COLO668 (cell line): ENCODE results near the gene FBXO38.

Experiments
- DNase-seq: peaks from one replicate; lab custom pipeline; 2025; ENCODE audit not compliant: unreplicated experiment; lab: John Stamatoyannopoulos, UW

Gene FBXO38, protein sequence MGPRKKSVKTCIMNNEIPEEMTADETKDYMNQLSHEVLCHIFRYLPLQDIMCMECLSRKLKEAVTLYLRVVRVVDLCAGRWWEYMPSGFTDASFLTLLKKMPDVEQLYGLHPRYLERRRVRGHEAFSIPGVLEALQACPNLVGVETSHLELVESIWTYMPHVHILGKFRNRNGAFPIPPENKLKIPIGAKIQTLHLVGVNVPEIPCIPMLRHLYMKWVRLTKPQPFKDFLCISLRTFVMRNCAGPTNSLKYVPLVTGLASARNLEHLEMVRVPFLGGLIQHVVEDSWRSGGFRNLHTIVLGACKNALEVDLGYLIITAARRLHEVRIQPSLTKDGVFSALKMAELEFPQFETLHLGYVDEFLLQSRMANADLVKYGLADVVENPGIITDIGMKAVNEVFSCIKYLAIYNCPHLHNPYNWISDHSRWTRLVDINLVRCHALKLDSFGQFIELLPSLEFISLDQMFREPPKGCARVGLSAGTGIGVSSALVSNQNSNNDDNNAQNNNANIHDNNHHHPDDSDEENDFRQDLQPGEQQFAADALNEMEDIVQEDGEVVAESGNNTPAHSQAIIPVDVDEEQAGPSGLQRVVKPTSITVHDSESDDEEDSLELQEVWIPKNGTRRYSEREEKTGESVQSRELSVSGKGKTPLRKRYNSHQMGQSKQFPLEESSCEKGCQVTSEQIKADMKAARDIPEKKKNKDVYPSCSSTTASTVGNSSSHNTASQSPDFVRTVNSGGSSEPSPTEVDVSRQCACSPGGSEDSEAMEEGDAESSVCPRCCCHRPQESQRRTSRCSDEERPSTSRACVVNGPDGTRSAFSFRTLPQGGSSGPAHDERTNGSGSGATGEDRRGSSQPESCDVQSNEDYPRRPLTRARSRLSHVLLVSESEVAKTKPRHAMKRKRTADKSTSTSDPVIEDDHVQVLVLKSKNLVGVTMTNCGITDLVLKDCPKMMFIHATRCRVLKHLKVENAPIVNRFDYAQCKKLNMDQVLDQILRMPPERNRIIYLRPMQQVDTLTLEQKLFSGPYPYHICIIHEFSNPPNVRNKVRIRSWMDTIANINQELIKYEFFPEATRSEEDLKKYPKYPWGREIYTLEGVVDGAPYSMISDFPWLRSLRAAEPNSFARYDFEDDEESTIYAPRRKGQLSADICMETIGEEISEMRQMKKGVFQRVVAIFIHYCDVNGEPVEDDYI

DNA sequence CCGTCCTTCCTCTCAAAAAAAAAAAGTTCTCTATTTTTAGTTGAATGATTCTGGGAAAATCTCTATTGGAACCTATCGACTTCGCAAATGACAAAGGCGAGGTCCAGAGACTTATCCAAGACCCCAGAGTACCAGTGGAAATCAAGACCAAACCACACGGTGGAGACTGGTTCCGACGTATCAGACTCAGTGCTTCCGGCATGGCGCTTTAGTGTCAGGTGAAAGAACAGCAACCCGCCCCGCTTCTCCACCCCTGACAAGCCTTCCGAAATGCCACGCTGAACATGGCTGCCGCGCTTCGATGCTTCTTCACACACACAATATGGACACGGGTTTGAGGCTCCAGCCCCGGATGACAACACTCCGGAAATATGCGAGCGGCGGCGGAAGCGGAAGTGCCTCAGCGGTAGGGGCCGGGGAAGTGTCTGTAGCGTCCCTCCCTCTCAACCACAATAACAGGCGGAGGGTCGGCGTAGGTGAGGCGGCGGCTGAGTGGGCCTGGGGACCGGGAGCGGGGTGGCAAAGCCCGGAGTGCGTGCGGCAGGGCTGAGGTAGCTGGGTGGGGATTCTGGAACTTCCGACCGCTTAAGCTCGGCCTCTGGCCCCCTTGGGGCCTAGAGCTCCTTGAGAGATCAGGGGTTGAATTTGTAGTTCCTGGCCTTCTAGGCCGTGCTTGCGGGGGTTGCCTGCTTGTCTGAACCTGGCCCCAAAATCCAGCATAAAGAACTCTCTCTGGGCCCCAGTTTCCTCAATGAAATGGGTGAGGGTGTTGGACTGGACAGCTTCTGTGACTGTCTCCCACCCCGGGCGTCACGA lies at the start of gene FBXO38:
FBXO38 (plus strand) TSS at position 395 of the 816 bp plus-strand sequence. CDS start 10,819 bp downstream, outside the sequence.
- DNase-seq: peak; percentile 92

DNA sequence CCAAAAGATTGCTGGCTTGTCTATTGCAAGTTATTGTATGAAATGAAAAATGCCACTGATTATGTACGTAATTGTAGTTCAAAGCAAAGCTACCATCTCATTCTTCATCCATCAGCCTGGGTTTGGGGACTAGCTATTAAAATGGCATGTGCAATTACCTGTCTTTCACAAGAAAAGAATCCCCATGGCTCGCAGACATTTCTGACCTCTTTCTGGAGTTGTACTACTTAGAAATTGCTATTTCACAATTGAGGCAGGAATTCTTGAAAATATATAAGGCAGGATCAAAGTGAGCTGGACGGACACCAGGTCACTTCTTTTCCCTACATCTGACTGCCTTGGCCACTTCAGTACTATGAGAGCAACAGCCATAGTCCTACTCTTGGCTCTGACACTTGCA lies 48.5 kb upstream of the FBXO38 start, which contains the start of gene SPINK9:
SPINK9 (plus strand) TSS at position 301 of the 400 bp plus-strand sequence; CDS start at position 356, 55 bp downstream.
- no peak for DNase-seq

DNA sequence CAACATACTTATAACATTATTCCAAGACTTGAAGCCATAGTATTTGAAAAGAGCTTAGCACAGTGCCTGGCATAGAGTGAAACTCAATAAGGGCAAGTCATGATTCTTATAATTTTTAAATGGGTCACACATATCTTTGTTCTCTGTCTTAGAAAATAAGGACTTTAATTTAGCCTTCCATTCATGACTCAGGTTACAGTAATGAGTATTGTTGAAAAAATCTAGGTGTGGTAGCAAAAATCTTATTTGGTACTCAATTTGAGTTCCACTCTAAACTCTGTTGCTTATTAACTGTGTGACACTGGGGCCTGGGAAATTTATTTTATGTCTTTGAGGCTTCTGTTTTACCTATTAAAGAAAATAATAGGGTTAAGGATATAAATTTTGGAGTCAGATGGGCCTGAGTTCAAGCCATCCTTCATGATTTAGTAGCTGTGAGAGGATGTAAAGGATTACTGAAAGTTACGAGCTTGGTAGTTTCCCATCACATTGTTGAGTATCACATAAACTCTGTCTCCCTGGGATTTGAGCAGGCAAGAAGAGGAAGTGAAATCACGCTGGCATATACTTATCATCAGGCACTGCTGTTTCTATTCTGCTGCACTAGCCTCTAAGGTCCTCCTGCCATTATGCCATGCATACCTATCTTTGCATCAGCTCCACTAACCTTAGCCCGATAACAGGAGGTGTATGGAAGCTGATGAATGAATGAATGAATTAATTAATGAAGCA lies 46.9 kb upstream of the FBXO38 start:
- DNase-seq: no peak

DNA sequence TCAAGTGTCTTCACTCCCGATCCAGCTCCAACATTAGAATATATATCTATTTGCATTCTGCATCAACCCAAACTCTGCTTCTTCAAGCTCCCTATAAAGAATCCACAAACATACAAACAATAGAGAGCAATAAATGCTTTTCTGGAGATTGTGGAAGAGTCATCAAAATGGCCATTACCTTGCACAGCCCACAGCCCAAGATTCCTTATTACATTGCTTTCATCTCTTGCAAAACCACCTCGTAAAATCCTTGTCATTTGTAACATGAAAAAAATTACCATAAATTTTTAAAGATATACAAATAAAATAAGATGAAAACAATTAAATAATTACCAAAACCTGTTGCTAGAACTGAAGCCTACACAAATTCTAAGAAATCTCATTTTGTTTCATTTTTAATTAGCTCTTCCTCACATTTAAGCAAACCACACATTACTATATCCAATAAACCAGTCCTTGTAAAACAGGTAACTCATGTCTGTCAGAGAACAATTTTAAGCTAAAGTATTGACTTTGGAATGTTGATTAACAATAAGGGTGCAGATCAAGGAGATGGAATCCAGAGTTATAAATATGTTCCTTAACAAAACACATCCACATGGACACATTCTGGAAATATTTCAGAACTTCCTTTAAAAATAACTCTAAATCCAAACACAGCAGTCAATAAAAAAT lies 41.2 kb upstream of the FBXO38 start:
- no peak for DNase-seq

DNA sequence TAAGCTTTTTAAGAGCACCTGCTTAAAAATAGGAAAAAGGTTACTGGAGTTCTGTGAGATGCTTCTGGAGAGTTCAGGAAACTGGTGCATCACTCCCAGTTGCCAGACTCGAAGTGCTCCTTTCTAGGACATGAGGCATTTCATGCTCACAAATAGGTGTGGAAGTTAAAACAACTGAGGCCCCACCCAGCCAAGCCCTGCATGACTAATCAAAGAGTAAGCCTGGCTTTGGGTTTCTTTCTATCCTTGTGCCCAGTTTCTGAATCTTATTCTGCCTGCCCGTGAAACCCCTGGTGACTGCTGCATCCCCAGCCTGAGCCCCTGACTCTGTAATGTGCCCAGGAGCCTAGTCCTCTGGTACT lies 40.7 kb upstream of the FBXO38 start:
- no peak for DNase-seq

DNA sequence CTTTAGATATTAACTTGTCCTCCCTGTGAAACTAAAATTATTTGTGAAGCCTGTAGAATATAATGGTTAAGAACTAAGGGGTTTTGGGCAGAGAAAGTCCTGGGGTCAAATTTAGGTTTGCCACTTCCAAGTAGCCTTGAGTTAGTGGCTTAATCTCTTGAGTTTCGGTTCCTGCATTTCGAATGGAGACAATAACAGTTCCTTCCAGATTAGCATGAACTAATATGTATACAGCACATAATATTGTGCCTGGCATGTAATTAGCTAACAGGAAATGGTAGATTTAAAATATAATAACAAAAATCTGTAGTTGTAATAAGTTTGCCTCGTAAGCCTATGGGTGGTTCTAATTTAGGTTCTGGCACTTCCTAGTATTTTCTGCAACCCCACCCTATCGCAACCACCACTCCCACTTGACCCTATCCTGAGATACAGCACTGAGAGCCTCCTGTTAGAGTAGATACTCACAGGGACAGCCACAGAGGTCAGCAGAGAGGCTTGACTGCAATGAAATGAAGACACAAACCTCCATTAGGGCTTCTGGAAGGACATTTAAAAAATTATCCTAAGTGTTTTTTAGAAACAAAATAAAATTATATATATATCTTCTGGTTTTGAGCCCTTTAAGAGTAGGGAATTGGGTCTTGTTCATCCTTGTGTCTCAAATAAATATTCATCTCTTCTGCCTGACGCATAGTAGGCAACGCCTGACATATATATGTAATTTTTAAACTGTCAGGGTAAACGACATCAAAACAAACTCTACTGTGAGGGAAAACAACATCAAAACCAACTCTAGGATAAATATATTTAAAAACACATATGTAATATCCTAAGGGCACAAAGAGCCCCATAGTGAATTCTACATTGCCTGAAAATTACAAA lies 39.9 kb upstream of the FBXO38 start:
- no peak for DNase-seq

DNA sequence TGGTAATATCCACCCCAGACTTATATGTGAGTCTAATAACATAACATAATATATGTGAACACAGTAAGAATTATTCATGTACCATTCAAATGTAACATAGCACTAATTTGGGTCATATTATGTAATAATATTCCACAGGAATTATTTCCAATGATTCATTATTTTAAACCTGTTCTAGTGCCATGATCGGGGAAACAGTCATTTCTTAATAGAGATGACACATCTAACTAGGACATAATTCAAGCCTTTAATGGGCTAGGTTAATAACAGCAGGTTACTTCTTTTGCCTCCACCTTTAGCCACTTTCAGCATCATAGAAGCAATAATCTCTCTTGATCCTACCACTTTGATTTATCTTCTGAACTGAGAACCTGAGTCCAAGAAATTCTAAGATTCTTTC lies 36.1 kb upstream of the FBXO38 start:
- DNase-seq: no peak

DNA sequence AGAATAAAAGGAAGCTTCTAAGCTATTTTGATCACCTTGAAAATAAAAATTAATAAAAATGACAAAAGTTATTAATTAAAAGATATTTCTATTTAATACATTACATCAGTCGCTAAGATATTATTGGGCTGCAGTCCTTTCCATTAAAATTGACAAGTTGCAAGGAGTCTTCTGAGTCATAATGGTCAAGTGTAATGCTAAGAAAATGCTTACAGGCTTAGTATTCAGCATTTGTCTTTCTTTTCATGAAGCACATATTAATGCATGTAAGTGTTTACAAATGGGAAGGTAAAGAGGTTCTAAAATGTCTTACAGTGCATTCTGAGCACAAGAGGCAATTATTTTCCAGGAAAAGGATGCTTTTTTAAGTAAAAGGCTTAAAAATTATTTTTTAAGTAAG lies 31.1 kb upstream of the FBXO38 start:
- no peak for DNase-seq

DNA sequence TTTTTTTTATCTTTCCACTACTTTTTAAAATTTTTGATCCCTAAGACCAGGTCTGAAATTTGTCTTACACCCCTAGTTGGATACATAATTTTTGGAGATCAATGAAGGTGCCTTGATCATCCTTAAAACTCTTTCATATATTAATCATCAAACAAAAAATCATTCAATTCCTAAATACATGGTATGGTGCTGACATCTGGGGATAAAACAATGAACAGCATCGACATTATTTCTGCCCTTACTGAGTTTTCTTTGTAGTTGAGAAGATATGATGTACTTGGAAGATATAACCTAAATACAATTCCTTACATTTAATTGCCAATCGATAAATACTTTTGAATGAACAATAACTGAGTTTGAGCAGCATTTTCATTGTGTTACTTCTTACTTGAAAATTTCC lies 30.1 kb upstream of the FBXO38 start:
- no peak for DNase-seq

DNA sequence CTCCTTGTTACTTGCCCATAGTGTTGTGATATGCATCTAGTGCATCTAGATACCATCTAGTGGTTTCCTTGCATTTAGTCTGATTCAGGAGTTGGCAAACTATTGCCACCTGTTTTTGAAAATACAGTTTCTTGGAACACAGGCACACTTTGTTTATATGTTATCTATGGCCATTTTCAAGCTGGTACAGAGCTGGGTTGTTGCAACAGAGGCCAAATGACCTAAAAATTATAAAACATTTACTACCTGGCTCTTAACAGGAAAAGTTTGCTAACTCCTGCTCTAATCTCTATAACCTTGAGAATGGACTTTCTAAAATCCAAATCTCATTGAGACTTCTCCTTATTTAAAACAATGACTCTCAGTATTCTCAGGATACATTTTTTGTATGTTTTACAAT lies 19.4 kb upstream of the FBXO38 start:
- no peak for DNase-seq

DNA sequence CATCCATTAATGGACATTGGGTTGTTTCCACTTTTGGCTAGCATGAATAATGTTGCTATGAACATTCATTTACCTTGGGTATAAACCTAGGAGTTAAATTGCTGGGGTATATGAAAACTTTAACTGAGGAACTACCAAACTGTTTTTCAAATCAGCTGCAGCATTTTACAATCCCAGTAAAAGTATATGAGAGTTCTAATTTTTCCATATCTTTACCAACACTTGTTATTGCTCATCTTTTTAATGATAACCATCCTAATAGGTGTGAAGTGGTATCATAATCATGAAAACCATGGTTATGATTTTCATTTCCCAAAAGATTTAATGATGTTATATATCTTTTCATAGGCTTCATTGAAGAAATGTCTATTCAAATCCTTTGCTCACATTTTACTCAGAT lies 15.5 kb upstream of the FBXO38 start:
- DNase-seq: no peak

DNA sequence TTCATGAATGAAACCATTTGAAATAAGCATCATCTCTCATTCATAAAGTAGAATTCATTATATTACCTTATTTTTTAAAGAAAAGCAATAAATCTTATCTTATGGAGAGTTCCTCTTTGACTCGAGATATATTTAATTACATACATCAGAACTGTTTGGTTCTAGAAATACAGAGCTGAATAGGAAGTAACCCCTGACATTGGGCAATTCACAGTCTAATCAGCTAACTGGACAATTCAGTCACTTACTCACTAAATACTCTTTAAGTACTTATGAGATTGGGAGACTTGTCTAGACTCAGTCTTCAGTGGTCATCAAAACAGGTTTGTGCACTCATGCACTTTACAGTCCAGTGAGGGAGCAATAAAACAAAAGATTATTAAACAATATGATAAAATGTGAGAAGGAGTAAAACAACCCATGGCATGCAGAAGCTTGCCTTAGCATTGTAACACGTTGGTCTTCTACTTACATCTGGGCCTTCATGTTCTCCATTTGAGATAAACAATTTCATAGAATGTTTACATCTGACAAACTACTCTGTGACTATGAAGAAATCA lies 11.5 kb upstream of the FBXO38 start:
- no peak for DNase-seq

DNA sequence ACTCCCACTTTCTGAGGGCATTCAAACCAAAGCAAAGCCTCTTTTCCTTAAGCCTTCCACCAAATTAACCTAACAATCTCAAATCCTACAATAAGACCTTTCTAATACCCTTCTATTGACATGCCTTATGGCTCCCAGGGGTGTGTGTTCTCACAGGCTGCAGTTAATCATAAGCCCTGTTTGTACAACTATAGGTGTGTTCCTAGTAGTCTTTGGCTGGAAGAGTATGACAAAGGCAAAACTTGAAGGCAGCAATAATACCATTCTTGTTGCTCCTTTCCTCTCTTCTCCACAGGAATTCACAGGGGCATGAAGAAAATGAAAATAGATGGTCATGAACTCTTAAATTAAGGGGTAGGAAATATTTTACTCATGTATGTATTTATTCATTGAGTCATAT lies 10.9 kb upstream of the FBXO38 start:
- no peak for DNase-seq

DNA sequence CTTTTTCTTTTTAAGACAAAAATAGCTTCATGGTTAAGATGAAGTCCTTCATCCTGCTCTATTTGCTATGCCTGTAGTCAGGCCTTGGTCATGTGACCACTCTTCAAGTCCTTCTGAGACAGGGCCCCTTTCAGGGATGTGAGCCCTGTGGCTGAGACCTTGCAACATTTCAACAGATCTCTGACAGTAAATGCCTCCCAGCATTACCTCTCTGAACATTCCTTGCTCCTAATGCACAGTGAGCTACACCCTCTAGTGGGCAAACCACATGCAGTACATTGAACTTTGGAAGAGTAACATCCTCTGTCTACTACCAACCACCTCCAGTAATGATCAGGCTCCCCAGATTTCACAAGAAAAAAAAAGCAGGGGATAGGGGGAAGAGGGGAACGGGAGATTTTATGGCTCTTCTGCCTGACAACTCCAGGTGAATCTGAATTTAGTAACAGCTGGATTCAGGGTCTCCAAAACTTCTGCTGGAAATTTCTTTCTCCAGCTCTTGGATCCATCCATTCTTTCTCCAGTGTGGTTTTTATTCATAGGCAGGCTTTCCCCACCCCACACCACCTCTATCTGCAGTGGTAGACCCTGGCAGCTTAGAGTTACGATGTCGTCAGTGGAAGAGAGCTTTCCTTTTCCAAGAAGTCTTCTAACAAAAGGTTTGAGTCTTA lies 8.9 kb upstream of the FBXO38 start:
- peak; percentile 2 for DNase-seq

DNA sequence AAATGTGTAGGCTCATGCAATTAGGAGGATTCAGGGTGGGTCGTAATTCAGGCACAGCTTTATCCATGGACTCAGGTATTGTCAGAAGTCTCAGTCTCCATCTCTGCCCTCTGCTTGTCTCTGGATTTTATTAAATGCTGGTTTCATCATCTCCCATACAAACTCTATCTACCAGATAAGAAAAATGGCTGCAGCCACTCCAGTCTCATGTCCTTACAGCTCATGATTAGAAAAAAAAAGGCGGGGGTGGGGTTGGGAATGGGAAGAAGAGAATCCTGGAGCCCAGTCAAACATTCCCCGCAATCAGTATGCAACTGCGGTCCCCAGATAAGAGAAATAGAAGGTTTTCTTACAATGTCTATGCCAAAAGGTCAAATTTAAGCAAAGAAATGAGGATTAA lies 7.6 kb upstream of the FBXO38 start:
- no peak for DNase-seq

DNA sequence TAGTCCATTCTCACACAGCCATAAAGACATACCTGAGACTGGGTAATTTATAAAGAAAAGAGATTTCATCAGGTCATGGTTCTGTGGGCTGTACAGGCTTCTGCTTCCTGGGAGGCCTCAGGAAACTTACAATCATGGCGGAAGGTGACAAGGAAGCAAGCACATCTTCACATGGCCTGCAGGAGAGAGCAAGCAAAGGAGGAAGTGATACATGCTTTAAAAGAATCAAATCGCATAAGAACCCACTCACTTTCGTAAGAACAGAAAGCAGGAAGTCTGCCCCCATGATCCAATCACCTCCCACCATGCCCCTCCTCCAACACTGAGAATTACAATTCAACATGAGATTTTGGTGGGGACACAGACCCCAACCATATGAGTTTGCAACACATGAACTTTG lies 5.1 kb upstream of the FBXO38 start:
- no peak for DNase-seq

DNA sequence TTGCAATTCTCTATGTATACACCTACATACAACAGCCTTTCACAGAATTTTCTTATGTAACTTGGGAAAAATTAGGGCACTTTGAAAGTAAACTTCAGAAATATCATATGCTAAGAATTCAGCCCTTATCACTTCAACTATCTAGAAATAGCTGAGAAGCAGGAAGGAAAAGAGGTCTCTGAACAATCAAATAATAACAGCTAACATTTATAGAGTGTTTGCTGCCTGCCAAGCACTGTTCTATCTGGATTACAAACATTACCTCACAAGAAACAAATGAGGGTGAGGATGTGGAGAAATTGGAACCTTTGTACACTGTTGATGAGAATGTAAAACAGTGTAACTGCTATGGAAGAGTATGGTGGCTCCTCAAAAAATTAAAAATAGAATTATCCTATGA lies 4.4 kb upstream of the FBXO38 start:
- no peak for DNase-seq

DNA sequence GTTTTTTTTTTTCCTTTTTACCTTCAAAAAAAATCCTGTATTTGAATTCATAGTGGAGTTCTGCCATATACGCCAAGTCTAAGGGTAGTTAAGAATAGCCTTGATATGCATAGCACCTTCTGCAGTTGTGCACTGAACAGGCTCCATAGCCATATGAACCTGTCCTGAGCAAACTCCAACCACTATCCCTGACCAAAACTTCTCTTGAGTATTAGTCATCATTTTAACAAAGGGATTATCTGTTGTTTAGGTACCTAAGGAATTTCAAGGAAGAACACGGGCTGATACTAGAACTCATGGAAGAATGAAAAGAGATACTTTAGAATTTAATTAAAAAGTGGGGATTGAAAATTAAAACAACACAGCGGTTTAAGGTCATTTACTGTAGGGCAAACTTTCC lies 1.9 kb upstream of the FBXO38 start:
- DNase-seq: no peak
